Measurements from ENCODE around the gene RGP1.

Gene RGP1, protein sequence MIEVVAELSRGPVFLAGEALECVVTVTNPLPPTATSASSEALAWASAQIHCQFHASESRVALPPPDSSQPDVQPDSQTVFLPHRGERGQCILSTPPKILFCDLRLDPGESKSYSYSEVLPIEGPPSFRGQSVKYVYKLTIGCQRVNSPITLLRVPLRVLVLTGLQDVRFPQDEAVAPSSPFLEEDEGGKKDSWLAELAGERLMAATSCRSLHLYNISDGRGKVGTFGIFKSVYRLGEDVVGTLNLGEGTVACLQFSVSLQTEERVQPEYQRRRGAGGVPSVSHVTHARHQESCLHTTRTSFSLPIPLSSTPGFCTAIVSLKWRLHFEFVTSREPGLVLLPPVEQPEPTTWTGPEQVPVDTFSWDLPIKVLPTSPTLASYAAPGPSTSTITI

DNA sequence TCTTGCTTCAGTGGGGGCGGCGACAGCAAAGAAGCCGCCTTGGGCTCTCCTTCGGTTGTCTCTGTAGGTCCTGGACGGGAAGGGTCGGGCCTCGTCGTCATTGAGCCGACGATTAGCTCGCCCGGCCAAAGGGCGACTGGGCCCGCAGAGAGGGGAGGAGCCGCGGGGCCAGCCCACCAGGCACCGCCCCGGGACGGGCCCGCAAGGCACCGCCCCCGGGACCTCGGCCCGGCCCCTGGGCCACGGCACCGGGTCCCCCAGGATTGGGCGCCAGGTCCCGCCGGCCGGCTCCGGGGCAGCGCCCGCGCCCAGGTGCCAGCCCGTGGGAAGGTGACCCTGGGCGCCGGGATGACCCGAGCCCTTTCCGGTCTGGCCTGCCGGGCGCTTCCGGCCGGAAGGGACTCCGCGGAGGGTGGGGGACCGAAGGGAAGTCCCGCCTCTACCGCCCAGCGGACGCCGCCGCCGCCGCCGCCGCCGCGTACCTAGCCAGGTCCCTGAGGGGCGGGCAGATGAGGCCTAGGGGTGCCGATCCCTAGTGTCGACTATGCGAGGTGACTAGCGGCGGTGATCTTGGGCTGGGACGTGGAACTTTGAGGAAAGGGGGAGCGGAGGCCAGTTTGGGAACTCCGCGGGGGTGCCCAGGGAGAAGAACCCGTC lies at the start of gene RGP1, which contains the start of gene GBA2:
Gene RGP1, plus strand, starts transcription at position 430 of the 657 bp plus-strand sequence. CDS start 469 bp downstream, outside the sequence.
Gene GBA2, minus strand, starts transcription at position 371 of the 657 bp plus-strand sequence. CDS start 524 bp downstream, outside the sequence.
- no peaks in the 10 kb centered on the region for H3K27me3 Mint-ChIP-seq (ENCODE audit: low read depth)
- no peaks in the 10 kb centered on the region for H3K9me3 Mint-ChIP-seq
- H3K4me3 Mint-ChIP-seq = peak within 1 kb of the TSS; percentile 90
- H3K4me1 Mint-ChIP-seq (ENCODE audit: low read depth) = peaks cover 41% of the 10 kb centered on the region
- peaks cover 40% of the 10 kb centered on the region for H3K36me3 Mint-ChIP-seq (ENCODE audit: low read depth)
- H3K27ac Mint-ChIP-seq = peak within 1 kb of the TSS; percentile 90

- peaks cover 39% of the 10 kb centered on the region for H3K36me3 Mint-ChIP-seq (ENCODE audit: low read depth)
- no peak overlapping the region for H3K27ac Mint-ChIP-seq
- no peak overlapping the region for H3K4me3 Mint-ChIP-seq
- H3K27me3 Mint-ChIP-seq (ENCODE audit: low read depth) = no peaks in the 10 kb centered on the region
- H3K4me1 Mint-ChIP-seq (ENCODE audit: low read depth) = peaks cover 2% of the 10 kb centered on the region
- no peaks in the 10 kb centered on the region for H3K9me3 Mint-ChIP-seq
Measured at GRCh38 chr9:35700031-35700430, 49.1 kb upstream of the RGP1 start.

- H3K9me3 Mint-ChIP-seq = no peaks in the 10 kb centered on the region
- peaks cover 2% of the 10 kb centered on the region for H3K4me1 Mint-ChIP-seq (ENCODE audit: low read depth)
- no peaks in the 10 kb centered on the region for H3K27me3 Mint-ChIP-seq (ENCODE audit: low read depth)
- H3K36me3 Mint-ChIP-seq (ENCODE audit: low read depth) = peaks cover 44% of the 10 kb centered on the region
- no peak overlapping the region for H3K4me3 Mint-ChIP-seq
- H3K27ac Mint-ChIP-seq = no peak overlapping the region
Measured at GRCh38 chr9:35700942-35701341, 48.1 kb upstream of the RGP1 start.

- H3K36me3 Mint-ChIP-seq (ENCODE audit: low read depth) = peaks cover 43% of the 10 kb centered on the region
- H3K4me3 Mint-ChIP-seq = no peak overlapping the region
- H3K4me1 Mint-ChIP-seq (ENCODE audit: low read depth) = no peaks in the 10 kb centered on the region
- H3K9me3 Mint-ChIP-seq = no peaks in the 10 kb centered on the region
- no peak overlapping the region for H3K27ac Mint-ChIP-seq
- no peaks in the 10 kb centered on the region for H3K27me3 Mint-ChIP-seq (ENCODE audit: low read depth)
Measured at GRCh38 chr9:35702696-35703095, 46.4 kb upstream of the RGP1 start.

DNA sequence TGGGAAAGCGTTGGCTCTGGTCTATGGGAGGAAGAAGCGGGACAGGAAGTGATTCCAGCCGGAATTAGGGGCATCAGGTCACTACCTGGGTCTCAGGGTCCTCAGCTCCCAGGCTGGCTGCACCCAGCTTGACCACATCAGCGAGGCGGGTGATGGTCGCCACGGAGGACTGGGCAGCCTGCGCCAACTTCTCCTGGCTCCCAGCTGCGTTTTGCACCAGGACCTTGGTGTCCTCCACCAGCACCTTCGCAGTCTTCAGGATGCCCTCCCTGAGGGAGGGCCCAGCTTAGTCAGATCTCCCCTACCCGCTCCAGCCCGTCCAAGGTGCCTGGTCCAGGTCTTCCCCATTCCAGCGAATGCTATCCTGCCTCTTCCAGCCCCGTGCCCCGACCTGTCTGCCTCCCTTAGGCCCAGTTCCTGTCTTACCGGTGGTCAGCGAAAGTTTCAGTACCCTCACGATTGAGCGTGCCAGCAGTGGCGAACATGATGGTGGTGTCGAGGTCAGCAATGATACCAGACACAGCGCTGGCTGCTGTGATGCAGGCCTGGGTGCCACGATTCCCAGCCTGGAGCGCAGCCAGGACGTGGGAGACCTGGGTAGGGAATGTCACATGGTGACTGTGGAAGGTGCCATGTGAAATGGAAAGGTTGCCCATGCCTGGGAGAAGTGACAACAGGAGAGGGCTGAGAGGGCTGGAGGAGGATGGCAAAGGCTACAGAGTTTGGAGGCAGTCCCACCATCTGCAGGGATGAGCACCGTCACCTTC lies 45.0 kb upstream of the RGP1 start:
- Mint-ChIP-seq H3K27me3 (ENCODE audit: low read depth) (no peaks in the 10 kb centered on the region), H3K4me1 (ENCODE audit: low read depth) (no peaks in the 10 kb centered on the region), H3K4me3 (no peak overlapping the region), H3K36me3 (ENCODE audit: low read depth) (peaks cover 47% of the 10 kb centered on the region), H3K9me3 (no peaks in the 10 kb centered on the region), H3K27ac (no peak overlapping the region)

- H3K36me3 Mint-ChIP-seq (ENCODE audit: low read depth) = peaks cover 53% of the 10 kb centered on the region
- H3K27ac Mint-ChIP-seq = no peak overlapping the region
- no peaks in the 10 kb centered on the region for H3K9me3 Mint-ChIP-seq
- H3K4me1 Mint-ChIP-seq (ENCODE audit: low read depth) = no peaks in the 10 kb centered on the region
- no peak overlapping the region for H3K4me3 Mint-ChIP-seq
- H3K27me3 Mint-ChIP-seq (ENCODE audit: low read depth) = no peaks in the 10 kb centered on the region
Measured at GRCh38 chr9:35705372-35705771, 43.7 kb upstream of the RGP1 start.

DNA sequence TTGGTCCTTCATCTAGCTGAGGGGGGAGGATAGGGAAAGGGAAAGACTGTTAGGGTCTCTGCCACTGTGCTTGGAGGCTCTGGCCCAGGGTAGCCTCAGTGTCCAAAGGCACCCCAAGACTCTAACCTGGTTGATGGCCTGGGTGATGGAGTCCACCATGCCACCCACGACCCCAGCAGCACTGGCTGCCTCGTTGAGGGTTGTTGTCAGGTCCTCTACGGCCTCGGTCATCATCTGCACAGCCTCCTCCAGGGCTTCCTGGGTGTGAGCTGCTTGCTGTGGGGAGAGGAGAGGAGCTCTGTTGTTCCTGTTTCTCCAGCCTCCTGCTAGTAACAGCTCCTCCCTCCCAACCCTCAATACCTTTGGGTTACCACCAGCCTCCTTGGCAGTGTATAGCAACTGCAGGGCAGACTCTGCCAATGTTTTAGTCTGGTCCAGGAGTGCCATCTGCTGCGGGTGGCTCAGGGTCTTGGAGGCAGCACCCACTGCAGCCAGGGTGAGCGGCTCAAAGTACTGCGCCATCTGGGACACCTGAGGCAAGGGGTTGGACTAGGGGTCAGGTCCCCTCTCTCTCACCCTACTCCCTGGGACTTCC lies 43.2 kb upstream of the RGP1 start:
- no peak overlapping the region for H3K27ac Mint-ChIP-seq
- H3K27me3 Mint-ChIP-seq (ENCODE audit: low read depth) = no peaks in the 10 kb centered on the region
- no peaks in the 10 kb centered on the region for H3K9me3 Mint-ChIP-seq
- no peaks in the 10 kb centered on the region for H3K4me1 Mint-ChIP-seq (ENCODE audit: low read depth)
- H3K36me3 Mint-ChIP-seq (ENCODE audit: low read depth) = peaks cover 58% of the 10 kb centered on the region
- no peak overlapping the region for H3K4me3 Mint-ChIP-seq

- H3K9me3 Mint-ChIP-seq = no peaks in the 10 kb centered on the region
- no peak overlapping the region for H3K27ac Mint-ChIP-seq
- no peaks in the 10 kb centered on the region for H3K27me3 Mint-ChIP-seq (ENCODE audit: low read depth)
- no peak overlapping the region for H3K4me3 Mint-ChIP-seq
- H3K36me3 Mint-ChIP-seq (ENCODE audit: low read depth) = peaks cover 69% of the 10 kb centered on the region
- H3K4me1 Mint-ChIP-seq (ENCODE audit: low read depth) = peaks cover 1% of the 10 kb centered on the region
Measured at GRCh38 chr9:35706951-35707350, 42.1 kb upstream of the RGP1 start.

GRCh38 chr9:35708146-35708545 lies 40.9 kb upstream of the RGP1 start:
- H3K36me3 Mint-ChIP-seq (ENCODE audit: low read depth) = peaks cover 71% of the 10 kb centered on the region
- H3K27ac Mint-ChIP-seq = no peak overlapping the region
- H3K4me1 Mint-ChIP-seq (ENCODE audit: low read depth) = peaks cover 1% of the 10 kb centered on the region
- no peak overlapping the region for H3K4me3 Mint-ChIP-seq
- no peaks in the 10 kb centered on the region for H3K27me3 Mint-ChIP-seq (ENCODE audit: low read depth)
- no peaks in the 10 kb centered on the region for H3K9me3 Mint-ChIP-seq

- no peaks in the 10 kb centered on the region for H3K27me3 Mint-ChIP-seq (ENCODE audit: low read depth)
- H3K27ac Mint-ChIP-seq = no peak overlapping the region
- H3K9me3 Mint-ChIP-seq = no peaks in the 10 kb centered on the region
- H3K4me3 Mint-ChIP-seq = no peak overlapping the region
- H3K4me1 Mint-ChIP-seq (ENCODE audit: low read depth) = peaks cover 1% of the 10 kb centered on the region
- H3K36me3 Mint-ChIP-seq (ENCODE audit: low read depth) = peaks cover 73% of the 10 kb centered on the region
Measured at GRCh38 chr9:35710818-35711500, 38.1 kb upstream of the RGP1 start.

GRCh38 chr9:35711501-35712428 lies 37.3 kb upstream of the RGP1 start:
- Mint-ChIP-seq H3K27ac (no peak overlapping the region), H3K27me3 (ENCODE audit: low read depth) (no peaks in the 10 kb centered on the region), H3K4me3 (no peak overlapping the region), H3K36me3 (ENCODE audit: low read depth) (peaks cover 75% of the 10 kb centered on the region), H3K4me1 (ENCODE audit: low read depth) (peaks cover 1% of the 10 kb centered on the region), H3K9me3 (no peaks in the 10 kb centered on the region)

DNA sequence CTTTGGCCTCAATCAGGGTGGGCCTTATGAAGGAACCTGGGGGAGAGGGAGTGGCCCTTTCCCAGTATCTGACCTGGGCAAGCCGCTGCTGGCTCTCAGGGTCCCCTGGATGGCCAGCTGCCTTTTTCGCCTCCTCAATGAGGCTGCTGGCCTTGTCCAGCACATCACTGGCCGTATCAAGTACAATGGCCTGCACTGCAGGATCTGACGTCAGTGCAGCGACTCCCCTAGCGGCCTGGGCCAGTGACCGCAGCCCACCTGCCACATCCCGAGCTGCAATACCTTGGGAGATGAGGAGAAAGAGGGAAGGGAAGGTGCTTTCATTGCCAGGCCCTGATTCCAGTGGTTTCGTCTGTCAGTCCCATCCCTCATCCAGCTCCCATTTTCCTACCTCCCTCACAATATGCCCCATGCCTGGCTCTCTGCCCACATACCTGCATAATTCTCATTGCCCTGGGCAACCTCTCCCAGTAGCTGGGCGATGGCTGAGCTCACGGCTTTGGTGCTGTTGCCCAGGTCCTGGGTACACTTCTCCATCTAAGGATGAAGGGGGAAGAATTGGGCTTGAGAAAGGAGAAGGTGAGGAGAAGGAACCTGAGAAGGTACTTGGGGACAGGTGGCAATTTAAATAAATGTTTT lies 36.2 kb upstream of the RGP1 start:
- H3K27ac Mint-ChIP-seq = no peak overlapping the region
- H3K9me3 Mint-ChIP-seq = no peaks in the 10 kb centered on the region
- peaks cover 70% of the 10 kb centered on the region for H3K36me3 Mint-ChIP-seq (ENCODE audit: low read depth)
- H3K27me3 Mint-ChIP-seq (ENCODE audit: low read depth) = no peaks in the 10 kb centered on the region
- peaks cover 1% of the 10 kb centered on the region for H3K4me1 Mint-ChIP-seq (ENCODE audit: low read depth)
- H3K4me3 Mint-ChIP-seq = no peak overlapping the region

GRCh38 chr9:35713578-35713977 lies 35.5 kb upstream of the RGP1 start:
- no peaks in the 10 kb centered on the region for H3K27me3 Mint-ChIP-seq (ENCODE audit: low read depth)
- H3K27ac Mint-ChIP-seq = no peak overlapping the region
- no peaks in the 10 kb centered on the region for H3K9me3 Mint-ChIP-seq
- H3K4me1 Mint-ChIP-seq (ENCODE audit: low read depth) = peaks cover 1% of the 10 kb centered on the region
- no peak overlapping the region for H3K4me3 Mint-ChIP-seq
- peaks cover 68% of the 10 kb centered on the region for H3K36me3 Mint-ChIP-seq (ENCODE audit: low read depth)

Measured in T-helper 1 cell treated with Interleukin-12 subunit alpha and Interleukin-12 subunit beta and Interleukin-4 antibody, amounts not matched to agents 30 μg/mL and 1 μg/mL, for 36 hours (primary cell).